Activated CD4-positive, alpha-beta T cell treated with anti-CD3 and anti-CD28 coated beads for 48 hours (primary cell): ENCODE measurements around the gene TRHDE.
"Not testable (repeated sequence)": the region's sequence is repeated elsewhere in the genome, so short reads cannot be mapped to it uniquely, and the experiment has no call there.

Experiments
- DNase-seq: peaks from one replicate; pipeline ENCODE4 v3.0.0-alpha.2; 2020

TRHDE gene

GRCh38 chr12:72673853-72674252 lies 401.7 kb downstream of the TRHDE start:
- DNase-seq, result no peak

GRCh38 chr12:72676556-72676955 lies 404.4 kb downstream of the TRHDE start:
- no peak for DNase-seq

GRCh38 chr12:72677139-72677538 lies 405.0 kb downstream of the TRHDE start:
- no peak for DNase-seq

GRCh38 chr12:72677846-72678245 lies 405.7 kb downstream of the TRHDE start:
- DNase-seq, result no peak

GRCh38 chr12:72679147-72679757 lies 407.1 kb downstream of the TRHDE start:
- DNase-seq, result no peak

- DNase-seq, result no peak
Observed at GRCh38 chr12:72681028-72681427, 408.9 kb downstream of the TRHDE start.

GRCh38 chr12:72684491-72684890 lies 412.3 kb downstream of the TRHDE start:
- no peak for DNase-seq

GRCh38 chr12:72692338-72692737 lies 420.2 kb downstream of the TRHDE start:
- DNase-seq, result no peak

- no peak for DNase-seq
Observed at GRCh38 chr12:72694193-72694592, 422.0 kb downstream of the TRHDE start.

- no peak for DNase-seq
Observed at GRCh38 chr12:72699362-72699761, 427.2 kb downstream of the TRHDE start.

- not testable (repeated sequence) for DNase-seq
Observed at GRCh38 chr12:72712025-72712424, 439.9 kb downstream of the TRHDE start.

- DNase-seq, result no peak
Observed at GRCh38 chr12:72716221-72716620, 444.1 kb downstream of the TRHDE start.

- DNase-seq, result no peak
Observed at GRCh38 chr12:72717036-72717435, 444.9 kb downstream of the TRHDE start.
